NCI-H446 (cell line): ENCODE measurements around the gene CCDC30.
A peak's percentile ranks its signal among the peaks of the same experiment; 100 is the strongest.

Experiments
- DNase-seq, 2 experiments: peaks; one replicate each; lab custom pipeline; 2025; lab: John Stamatoyannopoulos, UW

Gene CCDC30

DNA sequence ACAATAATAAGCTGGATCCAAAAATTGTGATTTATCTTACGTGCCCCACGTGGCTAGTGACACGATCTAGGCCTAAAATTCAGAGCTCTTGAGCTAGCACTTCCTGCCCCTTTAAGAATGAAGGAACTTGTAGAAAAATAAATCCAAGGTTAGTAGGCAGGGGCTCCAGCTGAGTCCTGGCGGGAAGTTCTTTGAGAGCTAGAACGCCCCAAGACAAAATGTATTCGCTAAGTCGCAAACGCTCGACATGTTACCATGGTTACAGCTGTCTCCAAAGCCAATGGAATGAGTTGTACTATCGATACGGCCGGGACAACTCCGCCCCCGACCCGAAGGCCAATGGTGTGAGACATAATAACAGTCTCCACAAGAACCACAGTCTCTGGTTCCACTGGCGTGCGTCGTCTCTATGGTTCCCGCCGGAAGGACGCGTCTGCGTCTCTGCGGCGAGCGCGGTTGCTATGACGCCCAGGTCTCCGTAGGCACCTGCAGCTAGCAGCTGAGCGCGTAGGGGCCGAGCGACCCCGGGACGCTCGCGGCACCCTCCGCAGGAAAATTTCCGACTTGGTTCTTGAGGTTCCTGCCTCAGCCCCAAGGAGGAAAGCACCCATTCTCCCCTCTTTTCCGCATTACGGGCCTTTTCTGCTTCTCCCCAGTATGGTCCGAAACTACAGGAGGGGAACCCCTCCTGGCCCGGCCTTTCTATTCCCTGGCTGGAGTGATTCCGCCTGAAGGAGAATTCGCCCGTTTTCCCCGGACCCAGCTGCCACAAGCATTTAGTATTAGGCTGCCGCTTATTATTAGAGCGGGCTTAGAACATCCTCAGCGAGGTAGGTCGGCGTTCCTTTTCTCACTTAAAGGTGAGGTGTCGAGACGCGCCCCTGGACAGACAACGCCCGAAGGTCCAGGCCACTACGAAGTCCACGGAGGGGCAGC lies at the start of gene CCDC30:
Gene CCDC30 (plus strand): TSS at position 459 of the 936 bp plus-strand sequence. CDS start 17,266 bp downstream, outside the sequence.
- DNase-seq = peak; percentile 97 to 98

DNA sequence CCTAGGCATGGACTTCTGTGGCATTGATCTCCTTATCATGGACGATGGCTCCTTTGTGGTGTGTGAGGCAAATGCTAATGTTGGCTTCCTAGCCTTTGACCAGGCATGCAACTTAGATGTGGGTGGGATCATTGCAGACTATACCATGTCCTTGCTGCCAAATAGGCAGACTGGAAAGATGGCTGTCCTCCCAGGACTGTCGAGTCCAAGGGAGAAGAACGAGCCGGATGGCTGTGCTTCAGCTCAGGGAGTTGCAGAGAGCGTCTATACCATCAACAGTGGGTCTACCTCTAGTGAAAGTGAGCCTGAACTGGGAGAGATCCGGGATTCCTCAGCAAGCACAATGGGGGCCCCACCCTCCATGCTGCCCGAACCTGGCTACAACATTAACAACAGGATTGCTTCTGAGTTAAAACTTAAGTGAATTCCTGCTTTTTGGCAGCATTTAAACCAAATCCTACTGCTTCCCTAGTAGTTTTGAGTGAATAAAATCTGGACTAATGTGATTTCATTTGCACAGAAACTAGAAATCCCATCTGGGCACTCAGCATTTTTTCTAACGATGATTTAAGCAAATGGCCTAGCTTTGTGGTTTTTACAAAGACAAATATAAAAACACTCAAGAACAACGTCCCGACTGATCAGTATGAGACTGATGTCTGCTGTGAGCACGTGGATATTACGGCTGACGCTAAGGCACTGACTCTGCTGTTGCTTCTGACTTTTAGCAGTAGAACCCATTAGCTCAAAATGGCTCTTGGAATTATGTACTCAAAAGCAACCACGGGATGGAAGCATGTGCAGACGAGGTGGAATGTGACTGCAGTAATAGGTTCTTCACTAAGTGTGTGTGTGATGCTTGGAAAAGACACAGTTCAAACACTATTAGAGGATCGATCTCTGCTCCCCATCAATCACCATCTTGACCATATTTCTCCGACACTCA lies 48.3 kb upstream of the CCDC30 start:
- no peak for DNase-seq

DNA sequence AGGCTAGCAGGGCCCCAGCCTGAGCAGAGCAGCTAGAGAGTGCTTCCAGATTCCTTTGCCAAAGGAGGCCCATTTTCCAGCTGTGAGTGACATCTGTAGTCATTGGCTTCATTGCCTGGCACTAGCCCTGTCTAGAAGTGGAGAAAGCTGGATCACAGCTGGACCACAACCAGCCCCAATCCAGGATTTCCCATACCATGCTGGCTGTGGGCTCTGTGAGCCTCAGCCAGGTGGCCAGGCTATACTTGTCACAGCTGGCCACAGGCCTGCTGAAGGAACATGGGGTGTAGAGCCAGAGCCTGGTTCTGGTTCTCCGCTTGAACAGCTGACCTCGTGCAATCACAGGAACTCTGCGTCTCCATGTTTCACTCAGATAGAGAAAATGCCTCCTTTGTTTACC lies 45.9 kb upstream of the CCDC30 start:
- DNase-seq = peak in 1 of 2 experiments; percentile 7

DNA sequence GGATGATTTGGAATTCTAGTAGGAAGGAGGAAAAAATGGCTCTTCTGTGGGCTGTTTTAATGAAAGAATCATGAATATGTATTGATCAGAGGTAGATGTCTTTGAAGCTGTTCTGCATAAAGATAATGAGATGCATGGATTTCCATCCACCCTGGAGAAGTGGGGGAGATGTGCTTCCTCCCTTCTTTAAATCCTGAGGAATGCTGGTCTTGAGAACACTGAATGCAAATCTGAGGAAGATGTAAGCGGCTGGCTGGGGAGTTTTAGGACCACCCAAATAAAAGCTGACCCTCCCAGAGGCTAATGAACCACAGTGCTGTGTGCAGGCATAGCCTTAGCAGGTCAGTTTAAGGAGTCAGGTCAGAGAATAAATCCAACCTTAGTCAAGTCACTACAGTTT lies 44.6 kb upstream of the CCDC30 start:
- no peak for DNase-seq

DNA sequence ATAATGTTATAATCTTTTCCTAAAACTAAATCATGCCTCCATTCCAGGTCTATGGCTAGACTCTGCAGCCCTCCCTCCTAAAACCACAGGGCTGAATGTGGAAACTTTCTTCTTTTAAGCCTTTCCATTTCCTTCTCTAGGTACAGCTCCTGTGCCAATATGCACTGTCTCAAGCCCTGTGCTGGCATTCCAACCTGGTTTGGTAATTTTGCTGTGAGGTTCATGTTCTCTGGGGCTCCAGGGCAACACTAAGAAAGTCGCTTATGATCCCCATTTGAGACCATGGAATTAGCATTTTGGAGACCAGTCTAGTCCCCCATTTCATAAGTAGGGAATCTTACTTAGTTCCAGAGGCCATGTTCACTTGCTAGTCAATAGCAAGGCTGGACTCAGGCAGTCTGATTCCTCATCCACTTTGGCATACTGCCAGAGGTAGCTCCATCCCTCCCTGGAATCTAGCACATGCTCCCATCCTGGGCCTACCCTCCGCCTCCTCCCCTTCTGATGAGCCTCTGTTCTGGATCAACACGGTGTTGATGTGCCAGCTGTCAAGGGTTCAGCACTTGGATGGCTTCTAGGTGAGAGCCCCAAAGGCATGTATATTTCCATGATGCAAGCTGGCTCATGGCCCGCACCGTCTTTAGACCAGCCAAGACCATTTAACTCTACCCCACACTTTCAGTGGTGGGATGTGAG lies 43.8 kb upstream of the CCDC30 start:
- peak; percentile 92 to 98 for DNase-seq

DNA sequence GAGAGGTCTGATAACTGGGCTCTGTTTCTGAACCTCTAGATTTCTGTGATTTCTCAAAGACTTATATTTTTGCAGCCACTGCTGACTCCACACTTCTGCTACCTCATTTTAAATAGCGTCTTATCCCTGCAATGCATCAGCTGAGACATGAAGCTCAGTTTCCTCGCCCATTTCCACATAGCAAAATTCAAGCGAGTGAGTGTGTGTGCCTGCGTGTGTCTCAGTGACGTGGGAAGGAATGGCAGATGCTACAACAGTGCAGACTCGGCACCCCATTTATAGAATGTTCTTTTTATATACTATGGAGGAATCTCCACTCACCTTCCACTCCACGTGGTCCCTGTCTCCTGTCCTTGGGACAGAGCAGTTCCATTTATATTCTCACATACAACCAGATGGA lies 43.0 kb upstream of the CCDC30 start:
- DNase-seq = peak in 1 of 2 experiments; percentile 41

DNA sequence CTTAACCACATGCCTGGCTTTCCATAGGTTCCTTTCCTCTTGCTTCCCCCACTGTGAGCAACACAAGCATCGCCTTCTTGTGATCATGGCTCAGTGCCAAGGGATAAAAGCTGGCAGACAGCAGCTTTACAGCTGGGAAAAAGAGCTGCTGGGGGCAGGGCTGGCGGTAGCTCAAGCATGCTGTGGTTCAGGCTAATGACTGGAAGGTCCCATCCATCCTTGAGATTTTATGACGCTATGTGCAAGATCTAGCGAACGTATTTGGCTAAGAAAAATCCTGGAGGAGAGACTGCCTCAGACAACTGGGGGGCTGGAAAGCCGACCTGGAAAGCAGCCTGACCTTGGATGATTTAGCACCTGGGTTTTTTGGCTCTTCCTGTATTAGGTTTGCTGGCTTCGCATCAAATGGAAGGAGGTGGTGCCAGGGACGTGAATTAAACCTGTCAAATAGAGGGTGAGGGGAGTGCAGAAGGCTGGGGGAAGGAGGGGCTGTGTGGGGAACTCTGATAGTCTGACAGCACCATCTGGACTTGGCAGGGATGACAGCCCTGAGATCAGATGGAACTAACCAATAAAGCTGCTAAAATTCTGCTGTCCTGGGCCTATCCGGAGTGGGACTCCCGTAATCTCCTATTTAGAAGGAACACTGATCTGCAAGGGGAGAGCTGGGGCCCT lies 42.0 kb upstream of the CCDC30 start:
- peak; percentile 99 to 100 for DNase-seq

DNA sequence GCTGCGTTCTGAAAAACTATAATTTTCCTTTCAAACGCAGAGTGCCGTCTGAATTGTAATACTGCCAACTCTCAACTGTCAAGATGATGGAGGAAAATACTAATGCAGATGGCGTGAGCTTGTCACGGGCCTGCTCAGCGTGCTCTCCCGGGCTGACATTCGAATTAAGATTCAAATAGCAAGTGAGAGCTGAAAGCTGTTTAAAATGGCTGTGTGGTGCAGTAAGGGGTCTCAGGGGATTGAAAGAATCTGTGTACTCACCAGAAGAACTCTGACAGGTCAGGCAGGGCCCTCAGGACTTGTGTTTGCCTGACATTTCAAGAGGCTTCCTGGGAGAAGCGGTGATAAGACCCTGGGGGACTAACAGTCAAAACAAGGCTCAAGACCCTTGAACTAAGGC lies 40.3 kb upstream of the CCDC30 start:
- DNase-seq = peak; percentile 44 to 75

DNA sequence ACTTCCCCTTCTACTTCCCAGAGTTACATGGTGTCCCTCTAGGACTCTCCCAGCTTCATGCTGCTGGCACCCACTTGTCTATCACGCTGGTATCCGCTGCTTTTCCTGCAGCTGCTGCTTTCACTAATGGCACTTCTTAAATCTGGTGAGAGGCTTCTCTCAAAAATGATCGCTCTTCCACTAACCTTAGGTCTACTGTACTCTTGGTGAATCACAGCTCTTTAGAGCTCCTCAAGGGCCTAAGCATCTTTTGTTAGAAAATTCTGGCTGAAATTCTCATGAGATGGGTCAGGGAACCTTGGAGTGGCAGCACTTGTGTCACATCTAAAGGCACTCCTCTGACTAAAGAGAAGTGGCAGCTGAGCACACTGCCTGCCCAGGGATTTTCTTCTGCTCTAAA lies 39.4 kb upstream of the CCDC30 start:
- DNase-seq = no peak

DNA sequence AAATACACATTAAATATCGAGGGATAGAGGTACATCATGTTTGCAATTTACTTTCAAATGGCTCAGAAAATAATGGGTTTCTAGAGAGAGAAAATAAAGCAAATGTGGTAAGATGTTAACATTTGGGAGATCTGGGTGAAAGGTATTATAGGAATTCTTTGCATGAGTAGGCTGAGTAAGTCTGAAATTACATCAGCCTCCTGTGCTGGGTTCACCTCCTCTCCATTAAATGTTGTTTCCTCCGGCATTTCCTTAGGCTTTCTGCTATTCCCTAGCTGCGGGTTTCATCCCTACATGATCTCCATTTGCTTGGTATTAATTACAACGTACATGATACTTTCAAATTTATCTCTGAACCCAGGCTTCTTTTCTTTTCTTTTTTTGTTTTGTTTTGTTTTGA lies 38.9 kb upstream of the CCDC30 start:
- no peak for DNase-seq

DNA sequence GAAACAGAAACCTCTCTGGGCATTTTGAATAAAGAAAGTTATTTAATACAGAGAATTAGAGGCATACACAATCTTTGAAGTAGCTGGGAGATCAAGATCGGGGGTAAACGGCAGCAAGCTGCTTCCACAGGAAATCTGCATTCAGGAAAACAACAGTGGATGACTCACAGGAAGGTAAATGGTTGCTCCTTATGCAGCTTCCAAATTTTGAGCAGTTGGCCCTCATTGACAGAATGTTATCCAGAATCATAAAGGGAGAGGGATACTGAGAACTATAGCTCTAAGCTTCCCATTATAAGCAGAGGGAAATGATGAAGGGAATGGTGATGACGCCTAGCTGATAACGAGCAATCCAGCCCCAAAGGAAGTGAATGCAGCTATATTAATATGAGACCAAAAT lies 35.8 kb upstream of the CCDC30 start:
- no peak for DNase-seq

DNA sequence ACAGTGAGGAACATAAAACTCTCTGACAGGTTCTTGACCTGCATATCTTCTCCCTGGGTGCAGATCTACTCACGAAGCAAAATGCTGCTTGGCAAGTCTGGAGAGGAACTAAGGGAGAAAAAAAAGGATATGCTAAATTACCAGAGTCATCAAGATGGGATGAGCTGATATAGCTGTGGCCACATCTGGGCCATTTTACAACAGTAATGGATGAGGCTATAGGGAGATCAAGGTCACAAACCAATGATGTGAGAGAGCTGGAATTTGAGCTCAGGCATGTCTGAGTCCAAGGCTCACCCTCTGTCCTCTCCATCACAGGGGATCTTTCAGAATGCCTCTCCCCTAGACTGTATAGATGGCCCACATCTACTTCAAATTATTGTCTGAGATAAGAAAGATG lies 33.5 kb upstream of the CCDC30 start:
- DNase-seq = no peak

DNA sequence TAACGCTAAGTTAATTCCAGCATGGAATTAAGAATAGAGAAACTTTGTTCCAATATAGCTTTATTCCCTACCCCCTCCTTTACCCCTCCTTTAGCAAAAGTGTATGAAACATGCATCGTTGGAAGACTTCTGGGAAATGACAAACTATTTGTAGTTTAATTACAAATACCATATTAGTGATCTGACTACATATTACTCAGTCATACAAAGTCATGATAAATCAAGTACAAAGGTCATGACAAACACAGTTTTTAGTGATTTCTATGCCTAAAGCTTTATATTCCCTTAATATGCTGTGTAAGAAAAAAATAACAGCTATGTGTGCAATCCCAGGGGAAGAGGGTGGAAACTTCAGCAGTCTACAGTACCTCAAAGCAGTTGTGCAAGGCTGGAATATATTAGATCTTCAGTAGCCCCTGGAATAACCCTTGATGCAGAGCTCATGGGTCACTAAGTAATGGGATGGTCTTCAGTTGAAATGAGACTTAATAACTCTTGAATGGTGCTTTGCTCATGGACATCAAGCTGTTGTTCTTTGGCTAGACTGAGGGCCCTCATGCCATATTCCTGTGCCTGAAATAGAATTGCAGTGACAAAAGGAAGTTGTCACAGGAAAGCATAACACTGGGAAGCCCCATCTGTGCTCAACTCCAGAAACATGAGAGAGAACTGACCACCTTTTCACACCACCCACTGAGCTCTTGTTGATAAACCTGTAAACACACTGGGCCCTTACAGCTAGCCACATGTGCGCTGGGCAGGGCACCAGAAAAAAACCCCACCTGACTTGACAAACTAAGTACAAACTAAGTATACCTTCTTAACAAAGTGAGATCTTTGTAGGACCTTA lies 32.6 kb upstream of the CCDC30 start:
- DNase-seq = no peak

DNA sequence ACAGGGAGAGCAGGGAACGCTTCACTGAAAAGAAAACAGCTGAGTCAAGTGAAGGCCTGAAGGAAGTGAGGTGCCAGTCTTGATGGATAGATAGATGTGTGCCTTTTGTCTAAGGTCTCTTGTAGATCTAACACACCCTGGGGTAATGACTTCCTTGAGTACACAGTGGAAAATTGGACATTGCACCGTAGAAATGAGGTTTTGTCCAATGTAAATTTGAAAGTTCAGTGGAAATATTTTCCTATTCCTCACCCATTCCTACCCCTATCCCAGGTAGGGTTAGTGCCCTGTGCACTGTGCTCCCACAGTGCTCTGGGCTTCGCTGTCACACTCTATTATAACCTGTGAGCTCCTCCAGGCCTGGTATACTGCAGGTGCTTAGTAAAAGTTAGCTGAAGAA lies 31.6 kb upstream of the CCDC30 start:
- no peak for DNase-seq

DNA sequence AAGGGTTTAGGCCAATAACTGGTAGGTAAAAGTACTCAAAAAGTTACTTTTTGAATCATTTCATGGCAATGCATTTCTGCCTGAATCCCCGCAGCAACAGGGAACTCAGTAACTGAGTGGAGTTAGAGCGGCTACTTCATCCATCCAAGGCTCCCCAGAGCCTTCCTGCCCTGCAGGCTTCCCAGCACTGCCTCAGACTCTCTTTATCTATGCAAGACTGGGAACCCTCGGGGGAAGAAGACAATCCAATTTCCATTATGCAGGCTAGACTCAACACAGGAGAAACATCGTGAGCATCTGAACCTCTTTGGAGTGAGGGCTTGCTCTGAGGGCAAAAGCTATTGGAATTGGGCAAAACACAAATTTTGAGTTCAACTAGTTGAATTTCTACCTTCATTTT lies 30.4 kb upstream of the CCDC30 start:
- DNase-seq = no peak

DNA sequence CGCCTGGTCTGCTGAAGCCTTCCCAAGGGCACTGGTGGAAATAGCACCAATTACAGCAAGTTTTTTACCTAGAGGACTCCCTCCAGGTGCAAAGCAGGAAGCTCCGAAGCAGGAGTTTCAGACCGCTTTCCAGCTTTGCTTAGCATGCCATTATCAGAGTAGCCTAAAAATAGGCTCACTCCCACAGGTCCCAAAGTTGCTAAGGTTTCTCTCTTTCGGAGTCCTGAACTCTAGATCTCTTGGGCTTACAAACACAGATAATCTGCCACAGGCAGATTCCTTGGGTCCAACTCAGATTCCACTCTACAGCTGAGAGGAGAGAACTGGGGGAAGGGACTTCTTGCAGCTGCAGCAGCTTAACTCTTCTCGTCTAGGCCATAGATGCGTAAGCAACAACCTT lies 29.7 kb upstream of the CCDC30 start:
- no peak for DNase-seq

DNA sequence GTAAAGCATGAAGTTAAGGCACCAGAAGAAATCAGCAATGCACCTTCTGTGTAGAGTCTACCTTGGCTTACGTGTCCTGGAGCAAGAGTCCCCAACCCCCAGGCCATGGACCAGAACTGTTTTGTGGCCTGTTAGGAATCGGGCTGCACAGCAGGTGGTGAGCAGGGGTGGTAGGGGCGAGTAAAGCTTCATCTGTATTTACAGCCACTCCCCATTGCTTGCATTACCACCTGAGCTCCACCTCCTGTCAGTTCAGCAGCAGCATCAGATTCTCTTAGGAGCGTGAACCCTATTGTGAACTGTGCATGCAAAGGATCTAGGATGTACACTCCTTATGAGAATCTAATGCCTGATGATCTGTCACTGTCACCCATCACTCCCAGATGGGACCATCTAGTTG lies 28.7 kb upstream of the CCDC30 start:
- no peak for DNase-seq

DNA sequence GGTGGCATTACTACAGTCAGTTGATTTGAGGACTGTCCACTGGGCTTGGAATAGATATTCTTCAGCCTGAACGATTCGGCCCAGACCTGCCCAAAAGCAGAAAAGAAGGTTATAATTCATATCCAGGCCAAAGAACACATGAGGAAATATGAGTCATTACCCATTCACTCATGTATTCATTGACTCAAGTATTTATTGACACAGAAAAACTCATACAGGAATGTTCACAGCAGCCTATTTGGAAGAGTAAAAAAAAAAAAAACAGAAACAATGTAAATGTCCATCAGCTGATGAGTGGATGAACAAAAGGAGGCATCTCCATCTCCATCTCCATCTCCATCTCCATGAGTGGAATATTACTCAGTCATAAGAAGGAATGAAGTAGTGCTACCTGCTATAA lies 23.1 kb upstream of the CCDC30 start:
- no peak for DNase-seq

DNA sequence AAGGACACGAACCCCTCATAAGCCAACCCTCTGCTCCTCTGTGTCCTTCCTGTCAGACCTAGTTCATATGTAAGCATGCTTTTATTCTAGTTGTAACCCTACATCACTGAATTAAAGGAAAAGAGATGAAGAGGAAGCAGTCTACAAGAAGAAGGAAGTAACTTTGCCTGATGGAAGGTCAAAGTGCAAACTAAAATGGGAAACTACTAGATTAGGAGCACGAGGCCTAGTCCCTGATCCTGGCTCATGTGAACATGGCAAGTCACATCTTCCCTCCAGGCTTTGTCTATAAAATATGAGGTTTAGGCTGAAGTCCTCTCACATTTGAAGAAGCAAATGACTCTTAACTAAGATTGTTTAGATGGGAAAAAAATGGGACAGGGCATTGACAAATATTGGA lies 20.4 kb upstream of the CCDC30 start:
- DNase-seq = no peak

DNA sequence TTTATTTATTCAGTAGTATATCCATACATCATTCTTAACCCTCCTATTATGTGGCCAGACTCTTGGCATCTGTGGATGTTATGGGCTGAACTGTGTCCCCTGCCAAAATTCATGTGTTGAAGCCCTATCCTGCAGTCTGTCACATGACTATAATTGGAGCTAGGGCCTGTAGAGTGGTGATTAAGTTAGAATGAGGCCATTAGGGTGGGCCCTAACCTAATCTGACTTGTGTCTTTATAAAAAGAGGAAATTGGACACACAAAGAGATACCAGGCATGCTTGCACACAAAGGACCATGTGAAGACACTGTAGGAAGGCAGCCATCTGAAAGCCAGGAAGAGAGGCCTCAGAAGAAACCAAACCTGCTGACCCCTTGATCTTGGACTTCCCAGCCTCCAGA lies 13.8 kb upstream of the CCDC30 start:
- no peak for DNase-seq

DNA sequence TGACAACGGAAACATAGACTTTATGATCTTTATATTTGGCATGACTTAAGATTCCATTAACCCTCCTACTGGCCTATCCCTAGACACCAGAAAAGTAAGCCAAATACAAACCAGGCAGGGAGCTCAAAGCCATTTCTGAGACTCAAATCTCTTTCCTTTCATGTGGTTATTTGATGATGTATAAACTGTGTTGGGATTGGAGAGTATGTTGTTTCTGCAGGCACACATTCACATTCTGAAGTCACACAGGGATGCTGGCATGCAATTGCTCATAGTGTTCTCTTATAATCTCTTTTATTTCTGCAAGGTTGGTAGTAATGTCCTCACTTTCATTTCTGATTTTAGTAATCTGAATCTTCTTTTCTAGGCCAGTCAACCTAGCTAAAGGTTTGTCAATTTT lies 13.0 kb upstream of the CCDC30 start:
- no peak for DNase-seq
